GM18868 (cell line): ENCODE results near the gene SLC29A2.

Experiments used
- ATAC-seq: cut with Tn5 transposase; IDR thresholded peaks from one replicate; pipeline ENCODE4 v1.9.1; 2021; ENCODE audit warnings: mild to moderate bottlenecking, moderate library complexity; ENCODE audit not compliant: unreplicated experiment

The SLC29A2 gene

DNA sequence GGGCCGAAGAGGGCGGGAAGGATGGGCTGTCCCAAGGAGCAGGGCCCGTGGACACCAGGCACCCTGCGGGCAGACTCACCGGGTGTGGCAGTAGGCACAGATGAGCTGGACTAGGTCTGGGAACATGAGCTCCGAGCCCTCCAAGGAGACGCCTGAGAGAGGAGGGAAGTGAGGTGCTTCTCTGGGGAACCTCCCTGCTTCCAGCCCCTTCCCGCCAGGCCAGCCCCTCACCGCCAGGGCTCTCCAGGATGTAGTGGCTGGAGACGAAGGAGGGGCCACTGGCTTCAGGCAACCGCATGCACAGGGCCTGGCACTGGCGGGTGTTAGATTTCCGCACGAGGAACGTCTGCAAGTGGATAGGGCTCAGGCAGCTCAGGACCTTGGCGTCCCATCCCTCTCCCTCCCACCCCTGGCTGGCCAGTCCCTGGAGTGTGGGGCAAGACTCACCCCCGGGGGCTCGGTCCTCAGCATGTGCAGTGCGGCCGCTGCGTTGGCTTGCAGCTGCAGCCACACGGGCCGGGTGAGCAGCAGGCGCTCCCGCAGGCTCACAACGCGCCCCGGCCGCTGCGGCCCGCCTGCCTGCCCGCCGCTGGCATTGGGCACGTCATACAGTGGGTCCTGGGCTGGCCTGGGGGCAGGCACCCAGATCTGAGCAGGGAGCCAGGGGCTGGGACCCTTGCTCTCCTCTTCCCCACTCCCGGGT, 35.9 kb downstream of the SLC29A2 start:
- no peak for ATAC-seq

- no peak for ATAC-seq
Measured at GRCh38 chr11:66334605-66335442, 36.7 kb downstream of the SLC29A2 start.

GRCh38 chr11:66333896-66334604, 37.5 kb downstream of the SLC29A2 start:
- ATAC-seq = no peak

DNA sequence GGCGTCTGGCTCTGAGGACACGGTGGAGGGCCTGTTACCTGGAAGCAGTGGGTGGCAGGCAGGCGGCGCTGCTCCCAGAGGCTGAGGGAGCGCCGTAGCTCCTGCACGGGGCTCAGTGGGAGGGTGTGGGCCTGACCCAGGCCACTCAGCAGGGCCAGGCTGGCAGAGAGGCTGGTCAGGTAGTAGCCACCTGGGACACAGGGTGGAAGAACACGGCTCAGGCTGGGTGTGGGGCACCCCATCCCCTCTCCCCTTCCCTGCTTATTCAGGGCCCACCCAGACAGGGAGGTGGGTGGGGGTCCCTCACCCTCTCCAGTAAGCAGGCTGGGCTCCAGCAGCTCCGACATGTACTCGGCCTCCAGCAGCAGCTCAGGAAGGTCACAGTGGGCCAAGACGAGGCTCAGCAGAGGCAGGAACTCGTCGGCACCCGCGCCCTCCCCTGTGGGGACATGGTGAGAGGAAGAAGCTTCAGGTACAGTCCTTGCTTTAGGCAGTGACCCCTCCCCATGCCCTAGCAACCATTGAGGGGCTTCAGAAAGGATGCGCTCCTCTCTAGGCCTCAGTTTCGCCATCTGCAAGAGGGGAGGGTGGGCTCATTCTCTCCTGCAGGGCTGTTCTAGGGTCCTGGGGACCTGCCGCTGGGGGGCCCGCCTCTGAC, 38.2 kb downstream of the SLC29A2 start:
- ATAC-seq = no peak

- ATAC-seq = no peak
Measured at GRCh38 chr11:66332371-66333219, 39.0 kb downstream of the SLC29A2 start.

DNA sequence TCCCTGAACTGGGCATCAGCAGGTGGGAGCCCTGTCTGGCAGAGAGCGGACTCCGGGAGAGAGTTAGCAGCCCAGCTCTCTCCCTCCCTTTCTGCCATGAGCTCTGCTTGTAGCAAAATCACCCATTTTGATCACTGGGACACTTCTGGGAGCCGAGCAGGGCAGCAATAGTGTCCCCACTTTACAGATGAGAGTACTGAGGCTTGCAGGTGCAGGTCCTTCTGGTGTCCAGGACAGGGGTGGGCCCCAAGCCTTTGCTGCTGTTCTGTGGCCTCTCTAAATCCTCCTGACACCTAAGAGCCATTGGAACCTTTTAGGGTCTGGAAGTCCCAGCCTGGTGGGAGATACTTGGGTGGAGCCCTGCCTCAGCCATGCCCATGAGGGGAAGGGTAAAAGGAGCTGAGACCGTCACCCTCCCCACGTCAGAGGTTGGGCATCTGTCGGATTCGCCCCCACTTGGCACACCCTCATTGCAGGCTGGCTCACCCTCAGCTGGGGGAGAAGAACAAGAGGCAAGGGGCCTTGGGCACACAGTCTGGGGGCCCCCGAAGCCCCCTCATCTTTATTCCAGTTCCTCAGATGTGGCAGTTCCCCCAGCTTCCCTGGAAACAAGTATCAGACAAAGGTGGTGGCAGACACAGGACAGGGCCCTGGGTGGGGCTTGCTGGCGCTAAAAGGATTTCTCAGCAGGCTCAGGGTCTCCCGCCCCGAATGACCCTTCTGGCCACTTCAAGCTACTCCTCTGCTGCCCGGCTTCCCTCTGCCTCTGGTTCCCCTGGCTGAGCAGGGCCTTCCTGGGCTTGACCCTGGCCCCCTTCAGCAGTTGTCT, 39.8 kb downstream of the SLC29A2 start:
- no peak for ATAC-seq

- no peak for ATAC-seq
Measured at GRCh38 chr11:66330931-66331330, 40.6 kb downstream of the SLC29A2 start.

GRCh38 chr11:66329165-66329673, 42.3 kb downstream of the SLC29A2 start:
- no peak for ATAC-seq

- ATAC-seq = no peak
Measured at GRCh38 chr11:66328302-66329144, 43.0 kb downstream of the SLC29A2 start.

GRCh38 chr11:66328031-66328301, 43.6 kb downstream of the SLC29A2 start:
- ATAC-seq = no peak

DNA sequence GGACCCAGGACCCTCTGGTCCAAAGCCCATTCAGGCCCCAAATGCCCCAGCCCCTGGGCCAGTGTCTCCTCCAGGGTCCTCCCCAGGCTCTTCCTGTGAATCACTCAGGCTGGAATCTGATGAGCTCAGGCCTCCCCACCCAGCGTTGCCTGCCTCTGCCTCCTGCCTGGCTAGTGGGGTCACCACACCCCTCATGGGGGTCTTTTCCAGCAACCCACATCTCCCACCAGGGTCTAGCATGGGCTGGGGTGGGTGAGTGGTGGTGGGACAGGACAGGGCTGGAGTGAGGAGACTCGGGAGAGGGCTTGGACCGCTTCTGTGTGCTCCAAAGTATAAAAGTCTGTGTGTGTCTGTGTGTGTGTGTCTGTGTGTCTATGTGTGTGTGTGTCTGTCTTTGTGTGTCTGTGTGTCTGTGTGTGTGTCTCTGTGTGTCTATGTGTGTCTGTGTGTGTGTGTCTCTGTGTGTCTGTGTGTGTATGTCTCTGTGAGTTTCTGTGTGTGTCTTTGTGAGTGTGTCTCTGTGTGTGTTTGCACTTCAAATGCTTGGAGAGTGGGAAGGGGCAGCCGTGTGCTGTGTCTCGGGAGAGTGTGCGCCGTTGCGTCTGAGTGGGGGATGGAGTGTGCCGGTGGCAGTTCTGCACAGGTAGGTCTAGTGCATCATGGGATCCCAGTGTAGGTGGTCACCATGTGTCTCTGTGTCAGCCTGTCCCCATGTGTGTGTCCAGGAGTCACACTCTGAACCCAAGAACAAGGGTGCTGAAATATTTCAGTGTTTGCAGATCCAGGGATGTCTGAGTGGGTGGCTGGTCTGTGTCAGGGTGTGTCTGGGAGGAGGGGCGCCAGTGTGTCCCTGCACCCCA, 44.2 kb downstream of the SLC29A2 start:
- ATAC-seq = no peak

DNA sequence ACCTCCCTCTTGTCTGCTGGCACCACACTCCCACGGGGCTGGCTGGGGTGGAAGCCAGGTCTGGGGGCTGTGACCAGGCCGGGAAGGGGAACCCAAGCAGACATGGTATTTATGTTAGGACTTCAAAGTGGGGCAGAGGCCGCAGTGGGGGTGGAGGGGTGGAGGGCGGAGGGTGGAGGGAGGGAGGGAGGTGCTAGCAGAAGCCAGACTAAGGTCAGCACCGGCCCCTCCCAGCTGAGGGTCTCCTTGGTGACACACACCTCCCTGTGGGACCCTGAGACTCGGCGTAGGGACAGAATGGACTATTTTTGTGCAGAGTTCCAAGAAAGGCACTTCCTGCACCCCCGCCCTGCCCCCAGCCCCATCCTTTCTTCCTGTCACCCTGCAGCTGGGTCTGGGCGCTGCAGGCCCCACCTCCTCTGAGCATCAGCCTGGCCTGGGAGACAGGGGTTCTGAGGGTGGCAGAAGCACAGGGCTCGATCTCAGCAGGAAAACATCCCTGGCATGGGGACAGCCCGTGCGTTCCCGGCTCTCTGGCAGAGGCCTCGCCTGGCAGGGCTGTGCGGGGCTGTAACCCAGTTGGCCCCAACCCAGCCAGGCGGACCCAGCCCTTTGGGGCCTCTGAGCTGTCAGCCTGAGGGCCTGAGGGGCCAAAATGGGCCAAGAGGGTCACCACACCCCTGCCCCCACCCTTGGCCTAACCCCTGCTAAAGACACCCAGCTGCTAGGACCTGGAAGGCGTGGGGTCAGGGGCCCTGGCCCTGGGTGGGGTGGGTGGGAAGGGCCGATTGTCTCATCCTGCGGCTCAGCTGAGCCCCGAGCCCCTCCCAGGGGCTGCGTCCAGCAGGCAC, 45.1 kb downstream of the SLC29A2 start:
- ATAC-seq = no peak

- no peak for ATAC-seq
Measured at GRCh38 chr11:66325263-66325671, 46.3 kb downstream of the SLC29A2 start.

GRCh38 chr11:66324664-66325063, 46.9 kb downstream of the SLC29A2 start:
- no peak for ATAC-seq

DNA sequence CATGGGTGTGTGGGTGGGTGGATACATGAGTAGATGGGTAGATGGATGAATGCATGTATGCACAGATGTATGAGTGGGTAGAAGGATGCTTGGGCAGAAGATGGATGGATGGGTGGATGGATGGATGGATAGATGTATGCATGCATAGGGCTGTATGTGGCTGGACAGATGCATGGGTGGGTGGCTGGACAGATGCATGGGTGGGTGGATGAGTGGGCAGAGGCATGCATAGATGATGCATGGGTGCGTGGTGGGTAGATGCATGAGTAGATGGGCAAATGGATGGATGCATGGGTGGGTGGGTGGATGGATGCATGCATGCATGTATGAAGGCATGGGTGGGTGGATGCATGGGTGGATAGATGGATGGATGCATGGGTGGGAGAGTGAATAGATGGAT, 47.9 kb downstream of the SLC29A2 start:
- no peak for ATAC-seq

DNA sequence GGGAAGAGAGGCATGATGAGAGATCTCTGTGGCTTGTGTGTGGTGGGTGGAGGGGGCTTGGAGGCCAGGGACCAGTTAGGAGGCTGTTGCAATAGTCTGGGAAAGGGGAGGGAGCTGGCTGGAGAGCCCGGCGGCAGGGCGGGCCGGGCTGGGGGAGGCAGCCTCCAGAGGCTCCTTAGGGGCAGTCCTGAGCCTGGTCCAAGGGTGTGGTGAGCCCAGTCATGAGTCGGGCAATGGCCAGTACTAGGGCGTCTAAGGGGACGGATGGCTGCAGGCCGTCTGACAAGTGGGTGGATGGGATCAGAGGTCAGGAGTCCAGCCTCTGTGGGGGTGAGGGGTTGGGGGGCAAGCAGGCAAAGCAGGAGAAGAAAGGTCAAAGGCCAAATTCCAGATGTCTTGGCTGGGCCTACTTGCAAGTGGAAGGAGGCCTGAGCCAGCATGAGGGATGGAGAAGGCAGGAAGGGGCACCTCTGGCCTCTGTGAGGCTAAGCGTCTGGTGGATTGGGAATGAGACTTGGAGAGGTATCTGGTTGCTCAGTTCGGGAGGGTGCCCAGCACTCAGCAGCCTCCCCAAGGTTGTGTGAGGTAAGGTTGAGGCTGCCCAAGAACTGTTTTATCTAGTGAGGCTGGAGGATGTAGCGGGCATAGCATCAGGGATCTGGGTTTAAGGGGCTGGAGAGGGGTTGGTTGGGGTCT, 48.7 kb downstream of the SLC29A2 start:
- no peak for ATAC-seq
